ENCODE data around the gene DNAJC1.

DNA sequence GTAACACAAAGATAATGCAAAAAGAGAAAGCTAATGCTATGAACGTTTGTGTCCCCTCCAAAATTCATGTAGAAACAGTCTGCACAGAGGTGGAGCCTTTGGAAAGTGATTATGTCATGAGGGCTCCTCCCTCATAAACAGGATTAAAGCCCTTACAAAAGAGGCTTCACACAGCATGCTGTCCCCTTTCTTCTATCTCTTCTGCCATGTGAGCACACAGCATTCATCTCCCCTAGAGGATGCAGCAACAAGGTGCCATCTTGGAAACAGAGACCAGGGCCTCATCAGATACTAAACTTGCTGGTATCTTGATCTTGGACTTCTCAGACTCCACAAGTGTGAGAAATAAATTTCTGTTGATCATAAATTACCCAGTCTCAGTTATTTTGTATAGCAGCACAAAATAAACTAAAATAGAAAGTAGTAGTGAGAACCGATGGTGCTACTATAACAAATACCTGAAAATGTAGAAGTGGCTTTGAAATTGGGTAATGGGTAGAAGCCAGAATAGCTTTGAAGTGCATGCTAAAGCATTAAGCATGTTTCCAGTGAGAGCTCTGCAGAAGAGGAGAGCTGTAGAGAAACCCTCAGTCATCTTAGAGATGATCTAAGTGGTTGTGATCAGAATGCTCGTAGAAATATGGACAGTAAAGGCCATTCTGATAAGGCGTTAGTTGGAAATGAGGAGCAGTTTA lies 108.7 kb downstream of the DNAJC1 start:
- TF ChIP-seq, protein P1, sequence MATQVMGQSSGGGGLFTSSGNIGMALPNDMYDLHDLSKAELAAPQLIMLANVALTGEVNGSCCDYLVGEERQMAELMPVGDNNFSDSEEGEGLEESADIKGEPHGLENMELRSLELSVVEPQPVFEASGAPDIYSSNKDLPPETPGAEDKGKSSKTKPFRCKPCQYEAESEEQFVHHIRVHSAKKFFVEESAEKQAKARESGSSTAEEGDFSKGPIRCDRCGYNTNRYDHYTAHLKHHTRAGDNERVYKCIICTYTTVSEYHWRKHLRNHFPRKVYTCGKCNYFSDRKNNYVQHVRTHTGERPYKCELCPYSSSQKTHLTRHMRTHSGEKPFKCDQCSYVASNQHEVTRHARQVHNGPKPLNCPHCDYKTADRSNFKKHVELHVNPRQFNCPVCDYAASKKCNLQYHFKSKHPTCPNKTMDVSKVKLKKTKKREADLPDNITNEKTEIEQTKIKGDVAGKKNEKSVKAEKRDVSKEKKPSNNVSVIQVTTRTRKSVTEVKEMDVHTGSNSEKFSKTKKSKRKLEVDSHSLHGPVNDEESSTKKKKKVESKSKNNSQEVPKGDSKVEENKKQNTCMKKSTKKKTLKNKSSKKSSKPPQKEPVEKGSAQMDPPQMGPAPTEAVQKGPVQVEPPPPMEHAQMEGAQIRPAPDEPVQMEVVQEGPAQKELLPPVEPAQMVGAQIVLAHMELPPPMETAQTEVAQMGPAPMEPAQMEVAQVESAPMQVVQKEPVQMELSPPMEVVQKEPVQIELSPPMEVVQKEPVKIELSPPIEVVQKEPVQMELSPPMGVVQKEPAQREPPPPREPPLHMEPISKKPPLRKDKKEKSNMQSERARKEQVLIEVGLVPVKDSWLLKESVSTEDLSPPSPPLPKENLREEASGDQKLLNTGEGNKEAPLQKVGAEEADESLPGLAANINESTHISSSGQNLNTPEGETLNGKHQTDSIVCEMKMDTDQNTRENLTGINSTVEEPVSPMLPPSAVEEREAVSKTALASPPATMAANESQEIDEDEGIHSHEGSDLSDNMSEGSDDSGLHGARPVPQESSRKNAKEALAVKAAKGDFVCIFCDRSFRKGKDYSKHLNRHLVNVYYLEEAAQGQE (IDR thresholded peaks at IDR 0.05; ENCODE audit: insufficient read depth in 1 of 2, low read depth in 2 of 2, low read length in 2 of 2) = no peak
- no peak for TF ChIP-seq POLR2AphosphoS5 (IDR thresholded peaks at IDR 0.05; ENCODE audit: low read depth, low read length)
- no peak for TF ChIP-seq SIN3A (IDR thresholded peaks at IDR 0.05; ENCODE audit: borderline replicate concordance, insufficient read depth, low read length)

Measured in PFSK-1 (cell line).